Activated CD4-positive, alpha-beta T cell treated with anti-CD3 and anti-CD28 coated beads, Interleukin-2, amount 10 ng/mL, durations not matched to agents 7 days and 5 days (primary cell): ENCODE data around the gene MPPED2. TPM values are rescaled to one million over a fixed set of nuclear protein-coding genes. Genes with fewer than 3 reads are reported as not detected.

Source experiments
- CTCF ChIA-PET: fragments of 350-600 bp; sonication (Branson Sonifier 250); formaldehyde crosslinking; loops from one replicate; lab custom pipeline; 2021; ENCODE audit warnings: antibody characterized with exemption; lab: Charles Lee
- POLR2A ChIA-PET: fragments of 350-600 bp; sonication (Branson Sonifier 250); formaldehyde crosslinking; loops from one replicate; lab custom pipeline; 2021; ENCODE audit warnings: antibody characterized with exemption; lab: Charles Lee
- DNase-seq: peaks from one replicate; pipeline ENCODE4 v3.0.0-alpha.2; 2020
- H3K27ac Mint-ChIP-seq: one replicate; pipeline ENCODE4 v1.8.0; 2021; ENCODE audit warnings: mild to moderate bottlenecking, moderate library complexity, mixed read lengths
- H3K27me3 Mint-ChIP-seq: one replicate; pipeline ENCODE4 v1.8.0; 2021; ENCODE audit warnings: mixed read lengths
- H3K36me3 Mint-ChIP-seq: one replicate; pipeline ENCODE4 v1.8.0; 2021; ENCODE audit warnings: low read depth, mixed read lengths
- H3K4me1 Mint-ChIP-seq: one replicate; pipeline ENCODE4 v1.8.0; 2021; ENCODE audit warnings: mixed read lengths
- H3K4me3 Mint-ChIP-seq: one replicate; pipeline ENCODE4 v1.8.0; 2021; ENCODE audit warnings: mild to moderate bottlenecking, moderate library complexity, mixed read lengths
- H3K9me3 Mint-ChIP-seq: one replicate; pipeline ENCODE4 v1.8.0; 2021; ENCODE audit warnings: mixed read lengths
- total RNA-seq, 2 experiments: library from RNA; stranded (reverse); gene quantifications; one replicate each; pipeline ENCODE4 v1.2.3, GENCODE V29; 2021

The MPPED2 gene
- total RNA-seq, 2 experiments from 2014 or later, result 0.33 TPM; not detected in 1

DNA sequence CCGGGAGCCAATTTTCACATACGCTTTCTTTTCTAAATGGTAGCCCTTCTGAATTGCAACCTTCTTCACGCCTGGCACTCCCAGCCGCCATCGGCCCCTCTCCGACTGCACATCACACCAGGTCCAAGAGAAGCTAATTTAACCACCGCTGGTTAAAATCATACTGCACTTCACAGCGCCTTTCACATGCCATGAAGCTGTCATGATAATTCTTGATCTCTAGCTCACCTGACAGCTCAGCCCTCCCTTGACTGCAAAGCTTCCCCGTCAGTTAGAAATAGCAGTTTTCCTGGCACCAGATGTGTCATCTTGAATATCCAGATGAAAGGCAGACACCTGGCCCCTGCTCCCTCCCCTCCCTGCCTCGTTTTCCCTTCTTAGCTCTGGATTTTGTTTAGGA is 161.8 kb downstream of the MPPED2 start:
- no peak overlapping the region for H3K27ac Mint-ChIP-seq
- H3K4me1 Mint-ChIP-seq, result no peaks in the 10 kb centered on the region
- ChIA-PET CTCF (no interaction called here), POLR2A (no interaction called here)
- H3K9me3 Mint-ChIP-seq, result no peaks in the 10 kb centered on the region
- no peaks in the 10 kb centered on the region for H3K36me3 Mint-ChIP-seq
- H3K4me3 Mint-ChIP-seq, result no peak overlapping the region
- peaks cover 2% of the 10 kb centered on the region for H3K27me3 Mint-ChIP-seq
- no peak for DNase-seq

DNA sequence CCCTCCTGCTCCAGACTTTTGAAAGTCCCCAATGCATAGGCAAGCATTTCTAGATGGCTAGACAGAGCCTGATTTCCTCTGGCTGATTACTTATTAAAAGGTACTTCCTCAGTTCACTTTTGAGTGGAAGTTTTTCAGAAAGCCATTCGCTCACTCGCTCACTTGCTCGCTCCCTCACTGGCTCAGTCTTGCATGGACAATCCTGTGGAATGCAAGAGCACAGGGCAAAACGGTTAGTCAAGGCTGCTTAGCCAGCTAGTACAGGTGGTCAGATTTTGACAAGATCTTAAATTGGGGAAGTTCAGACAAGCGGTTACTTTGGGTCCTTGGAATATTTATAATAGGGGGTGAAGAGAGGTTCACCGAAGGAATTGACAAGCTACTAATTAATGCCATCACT is 162.3 kb downstream of the MPPED2 start:
- CTCF ChIA-PET, result no interaction called here
- peaks cover 2% of the 10 kb centered on the region for H3K27me3 Mint-ChIP-seq
- H3K9me3 Mint-ChIP-seq, result no peaks in the 10 kb centered on the region
- no peak overlapping the region for H3K4me3 Mint-ChIP-seq
- no peaks in the 10 kb centered on the region for H3K4me1 Mint-ChIP-seq
- no peak overlapping the region for H3K27ac Mint-ChIP-seq
- no peaks in the 10 kb centered on the region for H3K36me3 Mint-ChIP-seq
- no peak for DNase-seq
- POLR2A ChIA-PET, result no interaction called here

DNA sequence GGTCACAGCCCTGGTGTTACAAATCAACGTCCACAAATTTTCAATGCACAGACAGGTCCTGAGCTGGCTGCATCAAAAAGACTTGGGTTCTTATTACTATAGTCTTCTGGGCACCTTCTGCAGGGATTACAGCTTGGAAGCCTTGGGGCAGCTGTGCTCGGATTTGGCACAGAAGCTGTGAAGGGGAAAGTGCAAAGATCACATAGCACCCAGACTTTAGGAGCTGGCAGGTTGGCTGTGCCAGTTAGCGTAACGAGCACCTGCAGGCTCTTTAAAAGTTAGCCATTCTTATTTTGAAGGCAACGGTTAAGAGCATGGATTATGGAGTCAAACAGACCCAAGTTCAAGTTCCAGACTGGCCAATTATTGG is 162.9 kb downstream of the MPPED2 start:
- Mint-ChIP-seq H3K4me3 (no peak overlapping the region), H3K27ac (no peak overlapping the region), H3K9me3 (no peaks in the 10 kb centered on the region), H3K36me3 (no peaks in the 10 kb centered on the region), H3K4me1 (no peaks in the 10 kb centered on the region), H3K27me3 (peaks cover 2% of the 10 kb centered on the region)
- POLR2A ChIA-PET, result interaction anchor here (0.7 kb wide), 1 partner anchor 15 kb away, joined by 3 read pairs; no protein-coding TSS in a partner anchor
- DNase-seq, result no peak
- CTCF ChIA-PET, result no interaction called here

DNA sequence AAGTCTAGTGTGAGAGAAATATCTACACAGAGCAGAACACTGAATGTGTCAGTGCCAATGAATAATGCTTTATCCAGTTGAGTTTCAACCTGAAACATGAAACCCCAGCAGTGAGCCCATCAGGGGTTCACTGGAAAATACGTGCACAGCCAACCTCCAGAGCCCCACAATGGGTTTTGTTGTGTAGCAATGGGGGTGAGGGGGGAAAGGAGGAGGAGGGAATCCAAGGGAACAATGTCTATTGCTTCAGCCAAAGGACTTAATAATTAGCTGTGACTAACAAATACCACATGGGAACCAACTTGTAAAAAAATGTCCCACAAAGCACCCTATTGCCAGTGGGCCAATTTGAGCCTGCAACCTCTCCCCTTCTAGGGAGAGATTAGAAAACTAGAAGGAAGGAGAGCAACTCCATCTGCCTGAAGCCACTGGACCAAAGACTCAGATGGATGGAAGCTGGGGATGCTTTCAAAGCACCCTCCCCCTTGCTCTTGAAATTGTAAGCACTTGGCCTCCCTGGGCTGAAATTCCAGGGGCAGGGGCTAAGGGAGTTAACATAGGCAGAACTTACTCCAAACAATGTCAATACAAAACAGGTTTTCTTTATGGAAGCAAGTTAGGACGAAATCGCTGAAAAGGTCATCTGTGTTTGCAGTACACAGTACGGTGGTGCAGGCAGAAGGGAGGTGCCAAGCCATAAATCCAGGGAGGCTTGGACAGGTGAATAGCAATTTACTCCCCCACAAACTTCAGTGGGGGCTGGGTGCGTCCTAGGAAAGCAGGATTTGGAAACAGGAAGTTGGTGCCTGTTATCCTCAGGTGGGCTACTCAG is 163.5 kb downstream of the MPPED2 start:
- no peak overlapping the region for H3K4me3 Mint-ChIP-seq
- ChIA-PET POLR2A (interaction anchor here (0.7 kb wide), 1 partner anchor 15 kb away, joined by 3 read pairs; no protein-coding TSS in a partner anchor), CTCF (no interaction called here)
- no peaks in the 10 kb centered on the region for H3K36me3 Mint-ChIP-seq
- H3K4me1 Mint-ChIP-seq, result no peaks in the 10 kb centered on the region
- no peak overlapping the region for H3K27ac Mint-ChIP-seq
- H3K27me3 Mint-ChIP-seq, result peaks cover 2% of the 10 kb centered on the region
- H3K9me3 Mint-ChIP-seq, result no peaks in the 10 kb centered on the region
- DNase-seq, result no peak

DNA sequence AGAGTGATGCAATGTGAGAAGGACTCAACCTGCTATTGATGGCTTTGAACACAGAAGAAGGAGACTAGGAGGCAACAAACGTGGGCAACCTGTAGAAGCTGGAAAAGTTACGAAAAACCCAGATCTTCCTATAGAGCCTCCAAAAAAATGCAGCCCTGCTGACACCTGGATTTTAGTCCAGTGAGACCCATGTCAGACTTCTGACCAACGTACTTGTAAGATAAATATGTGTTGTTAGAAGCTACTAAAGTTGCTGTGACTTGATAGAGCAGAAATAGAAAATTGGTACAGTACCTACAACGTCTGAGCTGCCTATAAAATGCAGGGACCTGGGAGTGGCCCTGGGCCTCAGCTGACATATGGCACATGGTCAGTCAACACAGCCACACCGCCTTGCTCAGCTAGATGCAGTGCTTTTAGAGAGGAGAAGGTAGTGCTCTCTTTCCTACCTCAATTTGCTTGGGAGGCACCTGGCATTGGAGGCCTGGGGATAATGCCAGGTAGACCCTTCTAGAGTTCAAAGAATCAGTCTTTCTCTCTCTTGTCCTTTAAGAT is 165.8 kb downstream of the MPPED2 start:
- CTCF ChIA-PET, result no interaction called here
- H3K36me3 Mint-ChIP-seq, result no peaks in the 10 kb centered on the region
- POLR2A ChIA-PET, result no interaction called here
- H3K4me3 Mint-ChIP-seq, result no peak overlapping the region
- H3K27me3 Mint-ChIP-seq, result peaks cover 2% of the 10 kb centered on the region
- no peaks in the 10 kb centered on the region for H3K4me1 Mint-ChIP-seq
- no peak overlapping the region for H3K27ac Mint-ChIP-seq
- DNase-seq, result no peak
- no peaks in the 10 kb centered on the region for H3K9me3 Mint-ChIP-seq

DNA sequence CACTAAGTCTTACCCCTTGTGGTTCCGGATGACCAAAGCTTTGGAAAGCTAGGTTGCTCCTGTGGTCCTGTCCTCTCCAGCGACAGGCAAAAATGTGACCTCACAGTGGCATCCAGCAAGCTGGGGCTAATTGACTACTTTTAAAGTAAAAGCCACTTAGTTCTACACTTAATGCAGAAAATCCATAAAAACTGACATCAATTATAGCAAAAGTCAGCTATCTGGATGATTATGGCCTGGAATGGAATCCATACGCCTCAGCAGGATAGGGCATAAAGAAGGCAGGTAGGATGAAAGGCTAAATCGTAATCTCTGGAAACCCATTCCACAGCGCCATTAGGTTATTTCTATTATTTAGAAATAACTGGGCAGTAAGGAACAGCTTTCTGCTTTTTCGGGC is 171.3 kb downstream of the MPPED2 start:
- no peak for DNase-seq
- H3K4me3 Mint-ChIP-seq, result no peak overlapping the region
- H3K27me3 Mint-ChIP-seq, result no peaks in the 10 kb centered on the region
- no peaks in the 10 kb centered on the region for H3K36me3 Mint-ChIP-seq
- CTCF ChIA-PET, result interaction anchor here (0.5 to 1.3 kb wide), 2 partner anchors 10 to 376 kb away, joined by 3 to 4 read pairs; no protein-coding TSS in a partner anchor
- H3K9me3 Mint-ChIP-seq, result no peaks in the 10 kb centered on the region
- POLR2A ChIA-PET, result no interaction called here
- H3K4me1 Mint-ChIP-seq, result no peaks in the 10 kb centered on the region
- no peak overlapping the region for H3K27ac Mint-ChIP-seq

DNA sequence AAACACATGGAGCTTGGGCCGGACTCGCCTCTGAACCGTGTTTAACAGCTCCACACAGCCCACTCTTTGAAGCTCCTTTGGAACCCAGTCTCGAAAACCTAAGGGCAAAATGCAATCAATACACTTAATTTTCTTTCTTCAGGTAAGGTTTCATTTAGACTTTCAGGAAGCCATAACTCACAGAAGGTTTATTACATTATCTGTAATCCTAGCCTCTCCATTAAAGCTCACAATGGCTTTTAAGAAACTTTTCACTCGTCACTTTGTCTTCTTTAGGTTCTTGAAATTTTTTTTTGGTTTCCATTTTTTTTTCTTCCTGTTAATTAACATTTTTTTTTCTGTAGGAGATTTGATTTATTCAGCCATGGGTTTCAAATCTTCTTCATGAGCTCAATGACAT is 171.9 kb downstream of the MPPED2 start:
- H3K9me3 Mint-ChIP-seq, result no peaks in the 10 kb centered on the region
- no peaks in the 10 kb centered on the region for H3K27me3 Mint-ChIP-seq
- CTCF ChIA-PET, result no interaction called here
- no peak overlapping the region for H3K4me3 Mint-ChIP-seq
- DNase-seq, result no peak
- H3K36me3 Mint-ChIP-seq, result no peaks in the 10 kb centered on the region
- H3K4me1 Mint-ChIP-seq, result no peaks in the 10 kb centered on the region
- POLR2A ChIA-PET, result no interaction called here
- H3K27ac Mint-ChIP-seq, result no peak overlapping the region

DNA sequence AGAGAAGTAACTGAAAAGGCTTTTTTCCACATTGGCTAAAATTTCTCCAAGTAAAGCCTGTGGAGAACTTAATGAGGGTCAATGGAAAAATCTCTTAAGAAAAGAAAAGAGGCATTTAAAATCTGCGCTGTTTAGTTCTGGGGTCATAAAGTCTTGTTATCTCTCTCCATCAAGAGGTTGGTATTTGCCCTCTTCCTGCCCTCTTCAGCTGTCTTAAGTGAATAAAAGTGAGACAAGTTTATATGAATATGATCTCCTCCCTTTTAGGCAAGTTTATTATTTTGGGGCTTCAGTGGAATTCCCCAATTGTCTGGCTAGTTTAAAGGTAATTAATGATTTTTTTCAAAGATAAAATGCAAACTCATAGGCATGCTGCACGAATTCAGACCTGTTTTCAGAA is 173.6 kb downstream of the MPPED2 start:
- CTCF ChIA-PET, result interaction anchor here (0.6 kb wide), 1 partner anchor 104 kb away, joined by 3 read pairs; no protein-coding TSS in a partner anchor
- POLR2A ChIA-PET, result no interaction called here
- Mint-ChIP-seq H3K36me3 (no peaks in the 10 kb centered on the region), H3K4me1 (no peaks in the 10 kb centered on the region), H3K4me3 (no peak overlapping the region), H3K9me3 (no peaks in the 10 kb centered on the region), H3K27ac (no peak overlapping the region), H3K27me3 (no peaks in the 10 kb centered on the region)
- no peak for DNase-seq

DNA sequence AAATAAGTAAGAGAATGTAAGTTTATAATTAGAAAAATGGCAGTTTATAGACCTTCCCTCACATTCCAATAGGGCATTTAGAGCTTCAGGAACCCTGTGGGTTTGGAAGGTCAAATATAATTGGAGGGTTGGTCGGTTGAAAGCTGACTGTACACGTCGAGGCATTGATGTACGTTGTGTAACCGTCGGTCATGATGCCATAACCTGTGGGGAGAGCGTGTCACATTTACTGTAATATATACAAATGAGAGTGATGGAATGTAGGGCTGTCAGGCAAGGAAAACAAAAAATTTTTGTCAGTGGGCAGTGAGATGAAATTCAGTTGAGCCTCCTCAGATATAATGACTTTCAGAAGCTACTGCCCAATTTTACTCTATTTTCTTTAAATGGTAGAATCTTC is 174.8 kb downstream of the MPPED2 start:
- H3K27ac Mint-ChIP-seq, result no peak overlapping the region
- no peaks in the 10 kb centered on the region for H3K27me3 Mint-ChIP-seq
- no peaks in the 10 kb centered on the region for H3K36me3 Mint-ChIP-seq
- DNase-seq, result no peak
- no peaks in the 10 kb centered on the region for H3K9me3 Mint-ChIP-seq
- ChIA-PET POLR2A (no interaction called here), CTCF (no interaction called here)
- H3K4me3 Mint-ChIP-seq, result no peak overlapping the region
- H3K4me1 Mint-ChIP-seq, result no peaks in the 10 kb centered on the region

DNA sequence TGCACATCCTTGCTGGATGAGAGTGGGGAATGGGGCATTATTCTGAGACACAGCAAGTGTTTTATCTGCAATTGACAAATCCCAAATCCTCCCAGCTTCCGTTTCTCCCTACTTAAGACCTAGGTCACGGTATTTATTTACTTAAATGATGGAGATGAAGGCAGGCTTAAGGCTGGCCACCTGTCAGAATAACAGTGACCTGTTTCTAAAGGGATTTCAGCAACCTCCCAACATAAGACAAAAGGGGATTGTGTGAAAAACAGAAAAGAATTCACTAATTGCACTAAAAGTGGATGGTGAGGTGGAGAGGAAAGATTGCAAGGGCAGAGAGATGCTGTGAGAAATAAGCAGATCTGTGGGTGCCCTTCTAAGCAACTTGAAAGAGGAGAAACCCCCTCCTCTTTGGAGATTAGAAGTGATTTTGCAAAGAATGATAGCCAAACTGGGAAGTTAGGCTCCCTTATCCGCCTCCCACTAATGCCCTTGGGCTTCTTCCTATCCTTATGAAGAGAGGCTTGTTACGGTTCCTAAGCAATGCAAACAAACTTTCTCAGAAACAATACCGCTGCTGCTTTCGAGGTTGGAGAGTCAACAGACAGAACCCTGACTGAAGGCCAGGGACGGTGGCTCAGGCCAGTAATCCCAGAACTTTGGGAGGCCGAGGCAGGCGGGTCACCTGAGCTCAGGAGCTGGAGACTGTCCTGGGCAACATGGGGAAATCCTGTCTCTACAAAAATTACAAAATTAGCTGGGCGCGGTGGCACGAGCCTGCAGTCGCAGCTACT is 179.0 kb downstream of the MPPED2 start:
- Mint-ChIP-seq H3K27ac (no peak overlapping the region), H3K4me3 (no peak overlapping the region), H3K9me3 (no peaks in the 10 kb centered on the region), H3K27me3 (no peaks in the 10 kb centered on the region), H3K36me3 (no peaks in the 10 kb centered on the region), H3K4me1 (peaks cover 2% of the 10 kb centered on the region)
- CTCF ChIA-PET, result no interaction called here
- POLR2A ChIA-PET, result no interaction called here
- no peak for DNase-seq

DNA sequence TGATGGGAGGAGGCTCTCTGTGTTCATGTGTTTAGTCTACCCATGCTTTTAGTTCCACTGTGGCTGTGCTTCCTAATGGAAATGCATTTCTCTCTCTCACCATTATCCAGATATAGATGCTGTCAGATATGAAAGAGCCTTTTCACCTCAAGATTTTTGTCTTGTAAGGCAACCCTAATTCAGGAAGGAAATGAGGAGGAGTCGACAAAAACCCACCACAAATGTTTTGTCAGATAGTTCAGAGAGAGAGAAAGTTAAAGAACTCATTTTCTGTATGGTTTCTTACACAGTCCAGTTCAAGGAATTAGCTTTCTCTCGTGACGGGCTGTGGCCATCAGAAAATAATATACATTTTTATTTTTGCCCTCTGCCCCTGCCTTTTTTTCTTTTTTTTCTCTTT is 180.8 kb downstream of the MPPED2 start:
- ChIA-PET CTCF (interaction anchor here (0.8 to 1.4 kb wide), 2 partner anchors 10 to 17 kb away, joined by 3 to 4 read pairs; no protein-coding TSS in a partner anchor), POLR2A (no interaction called here)
- Mint-ChIP-seq H3K4me1 (peaks cover 2% of the 10 kb centered on the region), H3K27ac (no peak overlapping the region), H3K27me3 (no peaks in the 10 kb centered on the region), H3K9me3 (no peaks in the 10 kb centered on the region), H3K36me3 (no peaks in the 10 kb centered on the region), H3K4me3 (no peak overlapping the region)
- DNase-seq, result no peak

DNA sequence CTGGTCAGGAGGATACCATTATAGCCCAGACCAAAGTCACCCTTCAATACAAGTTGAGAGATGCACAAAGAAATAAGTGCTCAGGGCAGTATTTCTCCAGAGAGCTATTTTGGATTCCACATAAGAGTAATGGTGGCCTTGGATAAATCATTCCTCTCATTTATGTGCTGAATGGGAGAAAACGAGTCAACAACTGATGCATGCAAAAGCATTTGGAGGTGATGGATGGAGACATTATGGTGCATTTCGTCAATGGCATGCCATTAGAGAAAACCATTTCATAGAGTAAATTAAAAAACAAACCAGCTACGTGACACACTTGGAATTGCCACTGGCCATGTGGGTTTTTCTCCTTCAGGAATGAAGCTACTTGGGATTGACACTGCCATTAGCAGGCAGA is 182.0 kb downstream of the MPPED2 start:
- H3K4me1 Mint-ChIP-seq, result peaks cover 2% of the 10 kb centered on the region
- no peak overlapping the region for H3K4me3 Mint-ChIP-seq
- POLR2A ChIA-PET, result interaction anchor here (0.6 kb wide), 1 partner anchor 38 kb away, joined by 3 read pairs; no protein-coding TSS in a partner anchor
- no peaks in the 10 kb centered on the region for H3K27me3 Mint-ChIP-seq
- H3K9me3 Mint-ChIP-seq, result no peaks in the 10 kb centered on the region
- no peak overlapping the region for H3K27ac Mint-ChIP-seq
- CTCF ChIA-PET, result interaction anchor here (1.1 kb wide), 1 partner anchor 10 kb away, joined by 3 read pairs; no protein-coding TSS in a partner anchor
- DNase-seq, result no peak
- H3K36me3 Mint-ChIP-seq, result no peaks in the 10 kb centered on the region

DNA sequence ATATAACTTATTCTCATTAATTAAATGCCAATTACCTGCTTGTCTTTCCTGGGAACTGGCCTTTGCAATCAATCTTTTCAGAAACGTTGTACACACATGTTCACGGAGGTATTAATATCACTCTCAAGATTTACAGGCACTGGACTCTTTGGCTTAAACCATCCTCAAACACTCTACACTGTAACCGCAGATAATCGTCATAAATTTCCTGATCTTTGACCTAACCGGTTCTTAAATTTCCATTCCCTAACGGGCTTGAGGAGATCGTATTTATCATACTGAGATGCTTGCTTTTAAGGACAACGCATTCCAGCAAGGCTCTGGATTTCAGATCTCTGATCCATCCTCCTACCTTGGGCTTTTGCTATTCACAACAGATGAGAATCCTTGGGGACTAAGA is 190.4 kb downstream of the MPPED2 start:
- Mint-ChIP-seq H3K27me3 (no peaks in the 10 kb centered on the region), H3K27ac (no peak overlapping the region), H3K4me3 (no peak overlapping the region), H3K36me3 (no peaks in the 10 kb centered on the region), H3K9me3 (no peaks in the 10 kb centered on the region), H3K4me1 (no peaks in the 10 kb centered on the region)
- ChIA-PET CTCF (no interaction called here), POLR2A (no interaction called here)
- no peak for DNase-seq
